GM21786 (cell line): Measurements from ENCODE around the gene MRC2.
"Not testable (repeated sequence)": the region's sequence is repeated elsewhere in the genome, so short reads cannot be mapped to it uniquely, and the experiment has no call there.

Experiments
- ATAC-seq: cut with Tn5 transposase; IDR thresholded peaks from one replicate; pipeline ENCODE4 v1.9.1; 2021; ENCODE audit not compliant: unreplicated experiment

Gene MRC2

GRCh38 chr17:62698459-62698858 is 71.0 kb downstream of the MRC2 start:
- not testable (repeated sequence) for ATAC-seq

- ATAC-seq, result no peak
These were observed 73.7 kb downstream of the MRC2 start for GRCh38 chr17:62700964-62701705.

GRCh38 chr17:62701706-62702085 is 74.2 kb downstream of the MRC2 start:
- no peak for ATAC-seq

GRCh38 chr17:62702746-62703260 is 75.3 kb downstream of the MRC2 start:
- ATAC-seq, result no peak

- peak; percentile 11 for ATAC-seq
These were observed 75.8 kb downstream of the MRC2 start for GRCh38 chr17:62703261-62703775.

GRCh38 chr17:62703776-62704380 is 76.4 kb downstream of the MRC2 start:
- peak; percentile 83 for ATAC-seq

- ATAC-seq, result no peak
These were observed 77.0 kb downstream of the MRC2 start for GRCh38 chr17:62704381-62704971.

GRCh38 chr17:62705156-62705777 is 77.8 kb downstream of the MRC2 start:
- no peak for ATAC-seq

- no peak for ATAC-seq
These were observed 78.5 kb downstream of the MRC2 start for GRCh38 chr17:62705778-62706597.

GRCh38 chr17:62706598-62707424 is 79.3 kb downstream of the MRC2 start:
- no peak for ATAC-seq

- ATAC-seq, result no peak
These were observed 79.9 kb downstream of the MRC2 start for GRCh38 chr17:62707425-62707739.

- ATAC-seq, result no peak
These were observed 81.1 kb downstream of the MRC2 start for GRCh38 chr17:62708587-62708986.

- ATAC-seq, result no peak
These were observed 84.7 kb downstream of the MRC2 start for GRCh38 chr17:62712171-62712581.

- no peak for ATAC-seq
These were observed 85.8 kb downstream of the MRC2 start for GRCh38 chr17:62713086-62713881.

- no peak for ATAC-seq
These were observed 86.7 kb downstream of the MRC2 start for GRCh38 chr17:62714016-62714777.

GRCh38 chr17:62715882-62716390 is 88.5 kb downstream of the MRC2 start:
- no peak for ATAC-seq

- ATAC-seq, result no peak
These were observed 89.5 kb downstream of the MRC2 start for GRCh38 chr17:62716834-62717588.

GRCh38 chr17:62717589-62717855 is 90.1 kb downstream of the MRC2 start:
- no peak for ATAC-seq
